HepG2 (cell line): ENCODE data around the gene SCNM1. TPM values are rescaled to one million over a fixed set of nuclear protein-coding genes. Genes with fewer than 3 reads are reported as not detected.

Experiments used
- ATF2 ChIP-seq: sonication (generic); formaldehyde crosslinking; IDR thresholded peaks from 2 replicates; pipeline ENCODE4 v1.4.0; 2020; ENCODE audit warnings: missing genetic modification reagents
- CREM ChIP-seq, 2 experiments: sonication (generic) in 1 of 2; formaldehyde crosslinking in 1 of 2; IDR thresholded peaks; 2 replicates each; pipeline versions ENCODE4 v1.4.0 to v1.6.1; 2016 to 2020; ENCODE audit warnings: antibody characterized with exemption in 1 of 2, mild to moderate bottlenecking in 1 of 2, missing genetic modification reagents in 1 of 2
- HCFC1 ChIP-seq: fragments of 150-350 bp; IDR thresholded peaks from 2 replicates; pipeline ENCODE4 v1.6.1; 2014; ENCODE audit warnings: low read depth, low read length
- HMG20B ChIP-seq: conservative IDR thresholded peaks from 2 replicates; pipeline ENCODE4 v1.6.1; 2016; ENCODE audit warnings: missing genetic modification reagents, missing compliant biosample characterization
- KLF11 ChIP-seq: IDR thresholded peaks from 2 replicates; pipeline ENCODE4 v1.6.1; 2016; ENCODE audit warnings: missing compliant biosample characterization
- MED1 ChIP-seq: sonication (generic); formaldehyde crosslinking; IDR thresholded peaks from 2 replicates; pipeline ENCODE4 v1.4.0; 2020; ENCODE audit warnings: missing genetic modification reagents
- MIER2 ChIP-seq: IDR thresholded peaks from 2 replicates; pipeline ENCODE4 v1.6.1; 2016; ENCODE audit warnings: missing biosample characterization, missing genetic modification reagents
- MLLT10 ChIP-seq: sonication (generic); formaldehyde crosslinking; IDR thresholded peaks from 2 replicates; pipeline ENCODE4 v1.4.0; 2020; ENCODE audit warnings: missing genetic modification reagents
- NR2F2 ChIP-seq: IDR thresholded peaks from 2 replicates; pipeline ENCODE4 v1.6.1; 2012; ENCODE audit warnings: low read depth, inconsistent platforms, borderline replicate concordance
- PRDM15 ChIP-seq: sonication (generic); formaldehyde crosslinking; IDR thresholded peaks from 2 replicates; pipeline ENCODE4 v1.4.0; 2020; ENCODE audit warnings: missing genetic modification reagents
- THRA ChIP-seq: sonication (generic); formaldehyde crosslinking; IDR thresholded peaks from 2 replicates; pipeline ENCODE4 v1.4.0; 2020; ENCODE audit warnings: missing genetic modification reagents, borderline replicate concordance
- WIZ ChIP-seq: sonication (generic); formaldehyde crosslinking; IDR thresholded peaks from 2 replicates; pipeline ENCODE4 v1.5.1; 2020; ENCODE audit warnings: mild to moderate bottlenecking, missing genetic modification reagents
- ZBTB25 ChIP-seq: IDR thresholded peaks from 2 replicates; pipeline ENCODE4 v1.6.1; 2018; ENCODE audit warnings: missing genetic modification reagents
- ZBTB33 ChIP-seq: sonication (generic); formaldehyde crosslinking; IDR thresholded peaks from 2 replicates; pipeline ENCODE4 v1.4.0; 2020; ENCODE audit warnings: missing genetic modification reagents
- ZFP36L2 ChIP-seq: sonication (generic); formaldehyde crosslinking; IDR thresholded peaks from 2 replicates; pipeline ENCODE4 v1.4.0; 2020; ENCODE audit warnings: missing genetic modification reagents
- ZNF121 ChIP-seq: sonication (generic); formaldehyde crosslinking; IDR thresholded peaks from 2 replicates; pipeline ENCODE4 v1.5.0; 2020; ENCODE audit warnings: mild to moderate bottlenecking, missing genetic modification reagents
- ZNF205 ChIP-seq: IDR thresholded peaks from 2 replicates; pipeline ENCODE4 v1.6.1; 2018; ENCODE audit warnings: missing biosample characterization, missing genetic modification reagents
- ZNF329 ChIP-seq: sonication (generic); formaldehyde crosslinking; IDR thresholded peaks from 2 replicates; pipeline ENCODE4 v1.9.0; 2021; ENCODE audit warnings: low read depth, mild to moderate bottlenecking, missing genetic modification reagents
- ZNF839 ChIP-seq: sonication (generic); formaldehyde crosslinking; IDR thresholded peaks from 2 replicates; pipeline ENCODE4 v1.4.0; 2020; ENCODE audit warnings: missing genetic modification reagents, mild to moderate bottlenecking, borderline replicate concordance
- polyA plus RNA-seq, 8 experiments: library from polyadenylated mRNA; depleted of rRNA in 3 of 8; stranded (reverse) in 7 of 8; unstranded in 1 of 8; fragments of >200 nt; fragmentation: Illumina TruSeq in 4 of 8; extraction: Trizol in 4 of 8; gene quantifications; 2 replicates each; pipeline versions ENCODE4 v1.2.1 to v1.2.3, GENCODE V29; 2011 to 2016; ENCODE audit warnings: low read depth in 4 of 8, missing spikeins in 1 of 8, mixed read lengths in 1 of 8; ENCODE audit not compliant: insufficient read depth in 1 of 8
- total RNA-seq, 5 experiments: library from RNA; depleted of rRNA; stranded (reverse); fragments of >200 nt; fragmentation: Illumina TruSeq; extraction: Trizol; gene quantifications; 2 replicates each; pipeline ENCODE4 v1.2.3, GENCODE V29; 2016; ENCODE audit warnings: low read depth in 1 of 5

The SCNM1 gene
- total and polyA plus RNA-seq, 2 of the 13 experiments (the other 11 are each of a cell fraction or from before 2014, with no cell fraction given), result 16.3 to 31.5 TPM

- peak; percentile 84 for TF ChIP-seq ATF2 (CRISPR knock-in tag)
- TF ChIP-seq MLLT10 (CRISPR knock-in tag), result no peak
- TF ChIP-seq PRDM15 (CRISPR knock-in tag), result no peak; the same call in 1 of the 2 replicates
- peak; percentile 99 for TF ChIP-seq HCFC1
- TF ChIP-seq NR2F2, result no peak
- peak; percentile 55 for TF ChIP-seq ZBTB33 (CRISPR knock-in tag)
- peak; percentile 78 for TF ChIP-seq MIER2 (CRISPR knock-in tag)
- TF ChIP-seq ZNF121 (CRISPR knock-in tag), result peak; percentile 23; the same call in 1 of the 2 replicates
- TF ChIP-seq ZFP36L2 (CRISPR knock-in tag), result no peak
- TF ChIP-seq WIZ (CRISPR knock-in tag), result peak; percentile 76; the same call in 1 of the 2 replicates
- TF ChIP-seq CREM (IDR thresholded peaks at IDR 0.05), result peak; percentile 100
- TF ChIP-seq CREM (CRISPR knock-in tag; IDR thresholded peaks at IDR 0.05), result peak; percentile 38; the same call in 1 of the 2 replicates
- TF ChIP-seq THRA, result peak; percentile 26; the same call in 1 of the 2 replicates
- TF ChIP-seq ZBTB25, result peak; percentile 95
- peak; percentile 71 for TF ChIP-seq MED1
- peak; percentile 77; the same call in 1 of the 2 replicates for TF ChIP-seq ZNF205 (CRISPR knock-in tag)
- TF ChIP-seq ZNF329 (CRISPR knock-in tag), result 0 out of 2 replicates have a peak, but pooled peaks have one; percentile 37
- TF ChIP-seq HMG20B (CRISPR knock-in tag), result no peak; the same call in 1 of the 2 replicates
- TF ChIP-seq ZNF839 (CRISPR knock-in tag), result no peak
- TF ChIP-seq KLF11, result peak; percentile 78; the same call in 1 of the 2 replicates
Measured at GRCh38 chr1:151165738-151166504, at the start of gene SCNM1, which contains the start of gene LYSMD1 (continued).
